HepG2 (cell line): ENCODE data around the gene SIGLEC10. TPM values are rescaled to one million over a fixed set of nuclear protein-coding genes. Genes with fewer than 3 reads are reported as not detected.
A peak's percentile ranks its signal among the peaks of the same experiment; 100 is the strongest.

Source experiments
- ATAD3A ChIP-seq: sonication (generic); formaldehyde crosslinking; IDR thresholded peaks from 2 replicates; pipeline ENCODE4 v1.4.0; 2020; ENCODE audit warnings: missing genetic modification reagents
- CENPX ChIP-seq: sonication (generic); formaldehyde crosslinking; IDR thresholded peaks from 2 replicates; pipeline ENCODE4 v1.9.0; 2021; ENCODE audit warnings: mild to moderate bottlenecking, missing genetic modification reagents, moderate library complexity
- GMEB1 ChIP-seq: sonication (generic); formaldehyde crosslinking; IDR thresholded peaks from 2 replicates; pipeline ENCODE4 v1.5.1; 2020; ENCODE audit warnings: missing genetic modification reagents, mild to moderate bottlenecking, borderline replicate concordance
- HDAC2 ChIP-seq: sonication (generic); formaldehyde crosslinking; IDR thresholded peaks from 2 replicates; pipeline ENCODE4 v1.4.0; 2020; ENCODE audit warnings: missing genetic modification reagents
- HNRNPLL ChIP-seq: fragments of 200-400 bp; formaldehyde crosslinking; IDR thresholded peaks from 2 replicates; pipeline ENCODE4 v1.6.1; 2017; ENCODE audit warnings: mild to moderate bottlenecking, low read depth, low read length; ENCODE audit not compliant: poor library complexity, severe bottlenecking
- PCBP1 ChIP-seq: fragments of 200-400 bp; formaldehyde crosslinking; IDR thresholded peaks from 2 replicates; pipeline ENCODE4 v1.6.1; 2017; ENCODE audit warnings: mild to moderate bottlenecking, low read depth, low read length, borderline replicate concordance
- RERE ChIP-seq: IDR thresholded peaks from 2 replicates; pipeline ENCODE4 v1.6.1; 2016; ENCODE audit warnings: low read depth, missing genetic modification reagents, missing compliant biosample characterization
- TAF15 ChIP-seq: fragments of 200-400 bp; formaldehyde crosslinking; IDR thresholded peaks from one replicate; pipeline ENCODE4 v1.6.1; 2018; ENCODE audit warnings: mild to moderate bottlenecking, low read depth, low read length; ENCODE audit not compliant: poor library complexity, severe bottlenecking
- THAP11 ChIP-seq: IDR thresholded peaks from 2 replicates; pipeline ENCODE4 v1.6.1; 2016; ENCODE audit warnings: missing biosample characterization, missing genetic modification reagents
- THYN1 ChIP-seq: sonication (generic); formaldehyde crosslinking; IDR thresholded peaks from 2 replicates; pipeline ENCODE4 v1.8.1; 2023; ENCODE audit warnings: low read depth, mild to moderate bottlenecking, moderate library complexity, missing genetic modification reagents, borderline replicate concordance
- ZNF17 ChIP-seq: sonication (generic); formaldehyde crosslinking; IDR thresholded peaks from 2 replicates; pipeline ENCODE4 v1.5.0; 2020; ENCODE audit warnings: mild to moderate bottlenecking, missing genetic modification reagents
- ZNF3 ChIP-seq: IDR thresholded peaks from 2 replicates; pipeline ENCODE4 v1.7.0; 2017; ENCODE audit warnings: inconsistent platforms
- ZNF512B ChIP-seq: sonication (generic); formaldehyde crosslinking; IDR thresholded peaks from 2 replicates; pipeline ENCODE4 v1.5.1; 2020; ENCODE audit warnings: missing genetic modification reagents, mild to moderate bottlenecking, borderline replicate concordance
- ZNF558 ChIP-seq: sonication (generic); formaldehyde crosslinking; IDR thresholded peaks from 2 replicates; pipeline ENCODE4 v1.9.0; 2022; ENCODE audit warnings: mild to moderate bottlenecking, missing genetic modification reagents, borderline replicate concordance
- ZNF563 ChIP-seq: sonication (generic); formaldehyde crosslinking; IDR thresholded peaks from 2 replicates; pipeline ENCODE4 v1.8.0; 2022; ENCODE audit warnings: mild to moderate bottlenecking, moderate library complexity, missing genetic modification reagents
- polyA plus RNA-seq, 8 experiments: library from polyadenylated mRNA; depleted of rRNA in 3 of 8; stranded (reverse) in 7 of 8; unstranded in 1 of 8; fragments of >200 nt; fragmentation: Illumina TruSeq in 4 of 8; extraction: Trizol in 4 of 8; gene quantifications; 2 replicates each; pipeline versions ENCODE4 v1.2.1 to v1.2.3, GENCODE V29; 2011 to 2016; ENCODE audit warnings: low read depth in 4 of 8, missing spikeins in 1 of 8, mixed read lengths in 1 of 8; ENCODE audit not compliant: insufficient read depth in 1 of 8
- total RNA-seq, 5 experiments: library from RNA; depleted of rRNA; stranded (reverse); fragments of >200 nt; fragmentation: Illumina TruSeq; extraction: Trizol; gene quantifications; 2 replicates each; pipeline ENCODE4 v1.2.3, GENCODE V29; 2016; ENCODE audit warnings: low read depth in 1 of 5
- TF ChIP-seq, protein P1 (sequence below): sonication (generic); formaldehyde crosslinking; IDR thresholded peaks from 2 replicates; pipeline ENCODE4 v1.8.0; 2022; ENCODE audit warnings: mild to moderate bottlenecking, missing genetic modification reagents, moderate library complexity
- TF ChIP-seq, protein P2 (sequence below): sonication (generic); formaldehyde crosslinking; IDR thresholded peaks from 2 replicates; pipeline ENCODE4 v1.8.0; 2022; ENCODE audit warnings: missing genetic modification reagents, low read depth, mild to moderate bottlenecking, borderline replicate concordance

SIGLEC10 gene
- total and polyA plus RNA-seq, 2 of the 13 experiments (the other 11 are each of a cell fraction or from before 2014, with no cell fraction given), result not detected

DNA sequence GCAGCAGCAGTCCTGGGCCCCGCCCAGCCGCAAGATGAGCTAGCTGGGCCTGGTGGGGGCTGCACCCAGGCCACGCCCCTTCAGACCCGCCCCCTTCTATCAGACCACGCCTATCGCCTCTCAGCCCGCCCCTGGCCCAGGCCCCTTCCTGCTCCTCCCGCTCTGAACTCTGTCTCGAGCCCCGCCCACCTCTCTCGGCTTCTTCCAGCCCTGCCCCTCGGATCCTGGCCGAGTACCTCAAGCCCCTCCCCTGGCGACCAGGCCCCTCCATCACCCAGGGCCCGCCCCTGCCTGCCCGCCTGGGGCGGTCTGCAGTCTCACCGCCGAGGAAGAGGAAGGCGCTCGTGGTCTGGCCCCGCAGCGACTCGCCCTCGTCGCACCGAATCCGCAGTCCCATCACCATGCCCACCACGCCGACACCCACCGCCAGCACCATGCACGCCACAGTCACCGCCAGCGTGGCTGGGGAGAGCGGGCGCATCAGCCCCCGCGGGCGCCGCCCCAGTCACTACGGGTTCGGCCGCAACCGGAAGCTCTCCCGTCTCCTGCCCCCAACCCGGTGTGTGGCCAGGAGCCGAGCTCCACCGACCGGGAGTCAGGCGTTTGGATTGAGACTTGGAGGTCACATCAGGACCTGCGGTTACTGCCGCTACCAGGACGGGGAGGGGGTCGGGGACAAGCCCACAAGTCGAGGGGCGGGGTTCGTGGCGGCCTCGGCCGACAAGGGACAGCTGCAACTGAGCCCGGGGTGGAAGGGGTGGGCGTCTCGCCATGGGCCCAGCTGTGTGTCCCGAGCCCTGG, 49.7 kb downstream of the SIGLEC10 start (continued):
- TF ChIP-seq ZNF512B, result peak; percentile 42; the same call in 1 of the 2 replicates
- no peak for TF ChIP-seq THYN1
- peak; percentile 97 for TF ChIP-seq ZNF558 (CRISPR knock-in tag)
- no peak for TF ChIP-seq CENPX (CRISPR knock-in tag)
- no peak for TF ChIP-seq ZNF17 (CRISPR knock-in tag)
- TF ChIP-seq RERE, result no peak
- no peak for TF ChIP-seq PCBP1
- TF ChIP-seq, protein P1, sequence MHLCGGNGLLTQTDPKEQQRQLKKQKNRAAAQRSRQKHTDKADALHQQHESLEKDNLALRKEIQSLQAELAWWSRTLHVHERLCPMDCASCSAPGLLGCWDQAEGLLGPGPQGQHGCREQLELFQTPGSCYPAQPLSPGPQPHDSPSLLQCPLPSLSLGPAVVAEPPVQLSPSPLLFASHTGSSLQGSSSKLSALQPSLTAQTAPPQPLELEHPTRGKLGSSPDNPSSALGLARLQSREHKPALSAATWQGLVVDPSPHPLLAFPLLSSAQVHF (CRISPR knock-in tag), result no peak; the same call in 1 of the 2 replicates
- TF ChIP-seq ZNF3 (CRISPR knock-in tag), result no peak
- no peak for TF ChIP-seq TAF15
- TF ChIP-seq HNRNPLL, result peak; percentile 21
- peak; percentile 61 for TF ChIP-seq ZNF563 (CRISPR knock-in tag)
- TF ChIP-seq, protein P2, sequence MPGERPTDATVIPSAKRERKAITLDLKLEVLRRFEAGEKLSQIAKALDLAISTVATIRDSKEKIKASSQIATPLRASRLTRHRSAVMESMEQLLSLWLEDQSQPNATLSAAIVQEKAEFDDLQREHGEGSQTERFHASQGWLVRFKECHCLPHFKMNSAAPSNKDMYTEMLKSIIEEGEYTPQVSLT, result no peak
- no peak for TF ChIP-seq ATAD3A
- peak; percentile 77 for TF ChIP-seq HDAC2 (CRISPR knock-in tag)
- TF ChIP-seq THAP11, result peak; percentile 59
- TF ChIP-seq GMEB1 (CRISPR knock-in tag), result 0 out of 2 replicates have a peak, but pooled peaks have one; percentile 67
